ENCODE data around the gene MAPRE3. TPM values are rescaled to one million over a fixed set of nuclear protein-coding genes. Genes with fewer than 3 reads are reported as not detected.
"Not testable (repeated sequence)": the region's sequence is repeated elsewhere in the genome, so short reads cannot be mapped to it uniquely, and the experiment has no call there.

MAPRE3 gene
- total RNA-seq, 1 experiment from 2014 or later: 7.4 TPM

DNA sequence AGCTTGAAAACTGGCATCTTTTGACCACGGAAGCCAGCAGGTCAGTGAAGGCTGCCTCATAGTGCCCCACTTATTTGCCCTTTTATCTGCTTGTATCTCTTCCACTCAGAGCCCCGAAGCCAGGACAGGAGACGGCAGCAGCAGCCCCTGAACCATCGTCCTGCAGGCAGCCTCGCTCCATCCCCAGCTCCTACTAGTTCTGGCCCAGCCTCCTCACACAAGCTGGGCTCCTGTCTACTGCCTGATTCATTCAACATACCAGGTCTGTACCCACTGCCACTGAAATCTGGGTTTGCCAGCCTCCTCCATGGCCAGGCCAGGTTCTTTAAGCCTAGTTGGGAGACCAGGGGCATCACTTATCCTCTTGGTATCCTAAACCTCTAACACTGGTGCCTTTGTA lies 96.9 kb downstream of the MAPRE3 start:
- DNase-seq (ENCODE audit: low spot score): no peak

DNA sequence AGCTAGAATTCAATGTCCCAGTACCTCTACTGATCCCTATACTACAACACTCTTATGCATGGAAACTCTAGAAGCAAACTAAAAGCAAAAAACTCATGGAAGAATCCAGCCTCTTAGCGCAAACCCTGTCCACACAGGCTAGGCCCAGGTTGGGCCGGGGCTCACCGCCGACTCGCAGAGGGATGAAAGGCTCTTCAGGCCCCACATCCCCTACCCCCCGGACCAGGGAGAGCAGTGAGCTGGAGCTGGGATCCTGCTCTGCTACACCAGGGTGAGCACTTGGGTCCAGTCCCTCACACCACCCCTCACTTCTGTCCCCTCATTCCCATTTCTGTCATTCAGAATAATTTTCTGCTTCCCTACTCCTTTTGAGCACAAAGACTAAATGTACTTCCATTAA lies 99.0 kb downstream of the MAPRE3 start:
- no peak for DNase-seq (ENCODE audit: low spot score)

DNA sequence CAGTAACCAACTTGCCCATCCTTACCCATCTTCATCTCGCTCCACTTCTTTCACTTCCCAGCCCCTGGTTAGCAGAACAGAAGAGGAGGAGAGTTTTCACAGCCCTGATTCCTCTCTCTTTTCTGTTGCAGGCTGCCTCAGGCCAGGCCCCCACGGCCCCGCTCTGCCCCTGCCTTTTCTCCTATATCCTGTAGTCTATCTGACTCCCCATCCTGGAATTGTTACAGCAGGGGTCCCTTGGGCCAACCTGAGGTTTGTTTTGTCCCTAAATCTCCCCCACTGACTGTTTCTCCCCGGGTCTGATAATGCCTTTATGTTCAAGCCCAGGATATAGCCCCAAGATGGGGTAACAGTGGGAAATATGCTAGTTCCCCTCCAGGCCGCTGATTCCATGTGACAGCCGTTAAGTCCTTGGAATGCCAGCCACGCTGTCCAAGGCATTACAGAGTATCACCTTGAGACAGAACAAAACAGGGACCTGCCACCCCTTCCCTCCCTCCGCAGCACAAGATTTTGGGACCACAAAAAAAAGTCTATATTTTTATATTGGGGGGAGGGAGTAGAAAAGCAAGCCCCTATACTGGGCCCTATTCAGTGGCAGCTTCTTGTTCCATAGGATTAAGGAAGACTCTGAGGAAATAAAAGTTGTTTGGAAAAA lies 99.7 kb downstream of the MAPRE3 start:
- no peak for DNase-seq (ENCODE audit: low spot score)

DNA sequence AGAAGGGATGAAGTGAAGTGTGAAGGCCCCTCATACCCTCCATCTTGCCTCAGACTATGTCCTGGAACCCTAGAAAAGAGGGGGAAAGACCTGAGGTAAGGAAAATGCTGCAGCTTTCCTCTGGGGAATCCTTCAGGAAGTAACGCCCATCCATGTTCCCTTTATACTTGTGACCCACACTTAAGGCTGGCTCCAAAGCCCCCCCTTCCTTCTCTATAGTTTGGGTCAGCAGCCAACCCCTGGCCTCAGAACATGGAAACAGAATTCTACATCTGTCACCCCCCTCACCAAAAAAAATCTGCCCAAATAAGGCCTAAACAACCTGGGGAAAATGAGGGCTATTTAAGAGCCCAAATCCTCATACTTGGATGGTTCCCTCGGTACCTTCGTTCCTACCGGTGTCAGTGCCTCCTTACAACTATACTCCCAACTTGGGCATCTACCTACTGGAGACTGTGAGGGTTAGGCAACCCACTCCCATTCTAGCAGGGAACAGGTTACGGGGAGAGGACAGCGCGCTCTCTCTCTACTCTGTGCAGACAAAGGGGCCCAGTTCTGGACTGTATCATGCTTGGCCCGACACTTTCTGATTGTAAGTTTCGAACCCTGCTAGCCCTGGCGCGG lies 100.3 kb downstream of the MAPRE3 start:
- DNase-seq (ENCODE audit: low spot score): no peak

DNA sequence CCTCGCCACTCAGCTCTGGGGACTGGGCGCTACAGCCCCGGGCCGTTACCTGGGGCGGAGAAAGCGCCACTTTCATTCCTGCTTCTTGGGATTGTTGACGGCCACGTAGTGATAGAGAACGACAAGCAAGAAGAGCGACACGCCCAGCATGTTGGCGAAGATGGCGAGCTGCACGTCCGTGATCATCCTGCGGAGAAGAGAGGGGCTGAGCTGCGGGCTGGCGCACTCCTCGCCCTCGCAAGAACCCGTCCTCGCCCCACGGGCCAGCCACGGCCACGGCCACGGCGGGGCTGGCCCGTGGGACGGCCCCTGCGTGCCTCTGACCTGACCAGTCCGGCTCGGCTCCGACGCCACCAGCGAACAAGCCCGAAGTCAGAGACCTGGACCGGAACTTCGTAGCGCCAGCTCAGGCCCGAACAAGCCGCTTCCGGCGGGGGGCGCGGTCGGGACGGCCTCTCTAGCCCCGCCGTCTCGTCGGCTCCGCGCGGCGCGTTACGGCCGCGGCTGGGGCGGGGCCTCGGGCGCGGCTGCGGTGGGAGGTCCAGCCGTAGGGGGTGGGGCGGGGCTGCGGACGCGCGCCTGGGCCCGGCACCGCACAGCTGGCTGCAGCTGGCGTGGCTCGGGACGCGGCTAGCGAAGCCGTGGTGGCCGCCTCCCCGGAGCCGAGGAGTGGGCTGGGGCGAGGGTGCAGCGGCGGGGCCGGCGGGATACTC lies 101.0 kb downstream of the MAPRE3 start, which contains the start of gene OST4:
TSS of gene OST4 (minus strand) at position 378 of the 713 bp plus-strand sequence.
- peak; percentile 92 for DNase-seq (ENCODE audit: low spot score)

DNA sequence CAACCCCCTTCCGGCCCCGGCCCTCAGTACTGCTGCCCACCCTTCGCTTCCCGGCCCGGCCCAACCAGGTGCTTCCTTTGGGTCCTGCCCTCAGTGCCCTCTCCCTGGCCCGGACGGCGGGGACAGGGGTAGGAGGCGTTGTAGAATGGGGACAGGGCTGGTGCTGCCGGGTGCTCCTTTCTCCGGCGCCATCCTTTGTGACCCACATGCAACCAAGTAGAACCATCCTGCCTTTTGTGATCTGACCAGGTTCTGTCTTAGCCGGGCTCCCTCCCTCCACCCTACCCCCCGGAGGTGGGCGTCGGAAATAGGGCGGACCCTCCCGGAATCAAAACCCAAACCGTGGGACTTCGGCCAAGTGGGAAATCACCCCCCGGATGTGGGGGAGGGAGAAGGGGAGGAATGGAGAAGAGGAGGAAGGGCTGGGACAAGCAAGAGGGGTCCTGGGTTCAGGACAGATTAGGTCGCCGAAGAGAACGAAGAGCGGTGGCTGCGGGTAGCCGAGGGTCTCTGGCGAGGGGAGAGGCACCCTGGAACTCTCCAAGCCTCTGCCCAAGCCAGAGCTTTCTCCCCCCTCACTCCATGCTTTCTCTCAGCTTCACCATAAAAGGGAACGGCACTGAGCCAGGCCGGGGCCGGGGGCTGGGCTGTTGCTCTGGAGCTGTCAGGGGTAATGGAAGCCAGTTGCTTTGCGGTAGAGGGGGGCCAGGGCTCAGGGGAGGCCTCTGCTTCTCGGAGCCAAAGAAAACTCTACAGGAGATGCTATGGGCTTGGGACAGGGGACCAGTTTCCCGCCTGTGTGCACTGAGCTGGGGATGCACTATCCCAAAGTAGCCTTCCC lies 101.8 kb downstream of the MAPRE3 start:
- no peak for DNase-seq (ENCODE audit: low spot score)

DNA sequence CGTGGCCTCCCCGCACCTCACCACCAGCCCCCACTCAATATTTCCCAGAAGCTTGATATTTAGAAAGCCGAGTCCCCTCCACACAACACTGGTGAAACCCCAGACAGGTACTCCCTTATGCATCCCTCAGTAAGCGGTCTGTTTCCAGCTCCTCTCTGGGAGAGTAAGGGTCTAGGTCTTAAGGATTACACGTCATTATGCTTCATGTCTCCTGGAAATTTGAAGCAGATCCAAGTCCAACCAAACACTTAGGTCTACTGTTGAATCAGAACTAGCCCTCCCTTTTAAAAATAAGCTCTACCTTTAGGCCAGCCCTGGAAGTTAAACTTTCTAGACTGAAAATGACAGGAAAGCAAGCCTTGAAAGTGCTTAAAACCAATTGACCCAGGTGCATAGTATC lies 102.5 kb downstream of the MAPRE3 start:
- no peak for DNase-seq (ENCODE audit: low spot score)

DNA sequence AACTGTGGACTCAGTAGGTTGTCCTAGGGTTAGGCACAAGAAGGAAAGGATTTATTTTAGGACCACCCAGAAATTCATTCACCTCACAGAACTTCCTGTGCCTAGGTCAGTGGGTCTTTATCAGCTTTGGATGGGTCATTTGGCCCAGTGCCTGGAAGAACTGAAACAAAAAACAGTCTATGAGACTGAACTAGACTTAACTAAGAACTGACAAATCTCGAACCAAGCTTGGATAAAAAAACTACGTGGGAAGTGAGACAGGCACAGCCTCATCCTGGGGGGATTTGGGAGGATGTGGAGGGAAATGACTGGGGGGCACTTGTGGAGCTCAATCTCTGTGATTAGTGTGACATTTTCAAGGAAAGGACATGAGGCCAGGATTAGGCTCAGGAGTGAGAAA lies 103.3 kb downstream of the MAPRE3 start:
- no peak for DNase-seq (ENCODE audit: low spot score)

DNA sequence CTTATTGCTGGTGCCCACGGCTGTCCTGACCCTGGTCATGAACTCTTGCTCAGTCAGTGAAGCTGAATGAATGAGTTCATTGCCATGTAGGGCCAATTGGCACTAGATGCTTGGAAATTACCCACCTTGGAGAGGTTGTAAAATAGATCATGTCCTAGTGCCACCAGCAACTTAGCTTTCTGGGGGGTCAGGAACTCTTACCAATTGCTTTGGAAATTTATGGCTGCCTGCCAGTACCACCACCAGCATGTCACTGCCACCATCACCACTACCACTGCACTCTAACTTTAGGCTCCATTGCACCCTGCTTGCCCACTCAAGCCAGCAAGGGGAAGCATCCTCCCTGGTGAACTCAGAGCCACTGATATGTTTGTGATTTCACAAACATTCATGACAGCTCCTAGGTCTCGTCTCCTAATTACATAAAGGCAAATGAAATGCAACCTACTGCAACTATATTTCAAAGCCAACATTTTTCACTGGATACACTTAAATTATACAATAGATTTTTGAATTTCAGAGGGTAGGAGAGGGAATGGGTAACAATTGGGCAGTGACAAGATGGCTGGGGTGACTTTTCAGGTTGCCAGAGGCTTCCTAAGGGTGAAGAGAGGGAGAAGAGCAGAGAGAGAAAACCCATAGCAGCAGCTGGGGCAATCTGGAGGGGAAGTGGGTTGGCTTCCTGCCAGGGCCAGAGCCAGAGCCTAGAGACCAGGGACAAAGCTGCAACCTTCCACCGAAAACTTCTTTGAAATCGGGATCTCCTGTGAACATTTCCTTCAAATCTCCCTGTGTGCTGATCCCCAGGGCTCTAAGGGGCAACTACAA lies 104.5 kb downstream of the MAPRE3 start:
- DNase-seq (ENCODE audit: low spot score): no peak

DNA sequence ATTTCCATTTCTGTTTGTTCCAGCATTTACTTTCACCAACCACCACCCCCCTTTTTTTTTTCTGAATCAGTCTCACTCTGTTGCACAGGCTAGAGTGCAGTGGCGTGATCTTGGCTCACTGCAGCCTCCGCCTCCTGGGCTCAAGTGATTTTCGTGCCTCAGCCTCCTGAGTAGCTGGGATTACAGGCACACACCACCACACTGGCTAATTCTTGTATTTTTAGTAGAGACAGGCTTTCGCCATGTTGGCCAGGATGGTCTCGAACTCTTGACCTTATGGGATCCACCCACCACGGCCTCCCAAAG lies 105.1 kb downstream of the MAPRE3 start:
- DNase-seq (ENCODE audit: low spot score): not testable (repeated sequence)

DNA sequence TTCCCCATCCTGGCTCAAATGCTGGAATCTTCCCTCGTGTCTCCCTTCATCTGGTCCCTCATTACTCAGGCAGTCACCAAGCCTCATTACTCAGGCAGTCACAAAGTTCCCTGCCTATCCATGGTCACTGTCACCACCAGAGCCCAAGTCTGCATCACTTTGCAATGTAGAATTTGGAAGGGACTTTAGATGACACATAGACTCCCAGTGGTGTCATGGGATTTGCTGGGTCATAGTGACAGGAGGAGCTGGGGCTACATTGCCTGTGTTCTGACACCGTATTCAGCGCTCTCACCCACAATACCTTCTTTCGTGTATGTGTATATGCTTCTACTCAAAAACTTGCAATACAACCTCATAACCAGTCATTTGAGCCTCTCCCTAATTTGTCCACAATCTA lies 105.9 kb downstream of the MAPRE3 start:
- no peak for DNase-seq (ENCODE audit: low spot score)

Other genes starting within 250 kb of the MAPRE3 start
- gene SLC35F6, start 206.4 kb upstream of the MAPRE3 start, total RNA-seq (2014; rRNA removed; shearing (Covaris generic)): 24.3 and 27.5 TPM in 2 replicates
- gene CENPA, start 184.6 kb upstream of the MAPRE3 start, total RNA-seq (2014; rRNA removed; shearing (Covaris generic)): 18.3 and 26.9 TPM in 2 replicates
- gene DPYSL5, start 122.5 kb upstream of the MAPRE3 start, total RNA-seq (2014; rRNA removed; shearing (Covaris generic)): not detected in 2 replicates
- gene TMEM214, start 62.3 kb downstream of the MAPRE3 start, total RNA-seq (2014; rRNA removed; shearing (Covaris generic)): 35.6 and 42.0 TPM in 2 replicates
- gene AGBL5, start 81.0 kb downstream of the MAPRE3 start, total RNA-seq (2014; rRNA removed; shearing (Covaris generic)): 28.1 and 34.5 TPM in 2 replicates
- gene OST4, start 101.0 kb downstream of the MAPRE3 start, total RNA-seq (2014; rRNA removed; shearing (Covaris generic)): 107 and 127 TPM in 2 replicates
- 0.65 and 1.1 TPM in 2 replicates for gene EMILIN1, start 108.0 kb downstream of the MAPRE3 start, total RNA-seq (2014; rRNA removed; shearing (Covaris generic))
- gene KHK, start 116.1 kb downstream of the MAPRE3 start, total RNA-seq (2014; rRNA removed; shearing (Covaris generic)): 4.1 and 4.2 TPM in 2 replicates
- 38.2 and 42.0 TPM in 2 replicates for gene CGREF1, start 148.5 kb downstream of the MAPRE3 start, total RNA-seq (2014; rRNA removed; shearing (Covaris generic))
- not detected in 2 replicates for gene ABHD1, start 153.2 kb downstream of the MAPRE3 start, total RNA-seq (2014; rRNA removed; shearing (Covaris generic))
- 84.6 and 96.2 TPM in 2 replicates for gene PREB, start 164.0 kb downstream of the MAPRE3 start, total RNA-seq (2014; rRNA removed; shearing (Covaris generic))
- gene PRR30, start 168.8 kb downstream of the MAPRE3 start, total RNA-seq (2014; rRNA removed; shearing (Covaris generic)): not detected in 2 replicates
- gene TCF23, start 178.4 kb downstream of the MAPRE3 start, total RNA-seq (2014; rRNA removed; shearing (Covaris generic)): not detected in 2 replicates
- 75.0 and 86.6 TPM in 2 replicates for gene ATRAID, start 241.4 kb downstream of the MAPRE3 start, total RNA-seq (2014; rRNA removed; shearing (Covaris generic))
- gene SLC5A6, start 241.6 kb downstream of the MAPRE3 start, total RNA-seq (2014; rRNA removed; shearing (Covaris generic)): 48.8 and 55.0 TPM in 2 replicates
- gene CAD, start 246.7 kb downstream of the MAPRE3 start, total RNA-seq (2014; rRNA removed; shearing (Covaris generic)): 78.5 and 88.5 TPM in 2 replicates

All from HT-29 (cell line).